ENCODE results near the gene PRICKLE2. TPM values are rescaled to one million over a fixed set of nuclear protein-coding genes. Genes with fewer than 3 reads are reported as not detected.

Gene PRICKLE2
- total RNA-seq, 1 experiment from 2014 or later: 3.2 TPM

DNA sequence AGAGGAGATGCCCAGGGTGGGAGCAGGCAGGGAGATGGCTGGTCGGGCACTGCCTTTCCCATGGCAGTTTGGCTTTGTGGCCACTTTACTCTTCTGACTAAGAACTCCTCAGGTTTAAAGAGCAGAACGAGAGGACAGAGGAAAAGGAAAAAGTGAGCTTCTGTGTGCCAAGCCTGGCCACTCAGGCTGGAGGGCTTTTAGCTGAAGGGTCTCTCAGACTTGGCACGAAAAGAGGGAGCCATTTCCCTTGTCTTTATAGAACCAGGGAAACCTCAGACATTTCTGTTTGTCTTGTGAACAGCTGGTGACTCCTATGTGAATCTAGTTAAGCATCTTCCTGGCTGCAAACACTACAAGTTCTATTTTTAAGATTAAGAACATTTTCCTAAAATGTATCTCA lies 178.7 kb downstream of the PRICKLE2 start:
- Histone ChIP-seq H2AK5ac (ENCODE audit: insufficient read length, low read length) (no peak overlapping the region), H4K8ac (replicated peaks; ENCODE audit: insufficient read length, low read depth, low read length) (no peak overlapping the region), H3K79me1 (ENCODE audit: insufficient read depth, low read depth, low read length, poor library complexity, severe bottlenecking) (no peaks in the 10 kb centered on the region), H3K56ac (ENCODE audit: insufficient read length, low read depth, low read length) (no peak overlapping the region), H3K27ac (ENCODE audit: insufficient read length, low read depth, low read length) (no peak overlapping the region), H3K79me2 (ENCODE audit: insufficient read depth, low read length) (no peaks in the 10 kb centered on the region), H3K23me2 (ENCODE audit: insufficient read length, low read depth, low read length, poor library complexity, severe bottlenecking) (no peaks in the 10 kb centered on the region), H3K4ac (ENCODE audit: low read depth, low read length) (no peak overlapping the region), H4K20me1 (ENCODE audit: control insufficient read depth, insufficient read depth, insufficient read length) (no peaks in the 10 kb centered on the region), H3K4me2 (ENCODE audit: insufficient read depth, insufficient read length, low read length) (no peak overlapping the region), H3K23ac (ENCODE audit: insufficient read length, low read depth, low read length) (no peak overlapping the region), H3K27me3 (ENCODE audit: insufficient read depth, low read length) (no peaks in the 10 kb centered on the region), H3T11ph (ENCODE audit: low read length) (no peak overlapping the region), H2BK20ac (ENCODE audit: low read depth, low read length, poor library complexity, severe bottlenecking) (no peak overlapping the region), H3K9ac (ENCODE audit: extremely low read depth, insufficient read length, low read length) (no peak overlapping the region), H4K91ac (ENCODE audit: insufficient read length, low read depth, low read length) (no peak overlapping the region), H2BK5ac (ENCODE audit: insufficient read length, low read length) (no peak overlapping the region), H3K4me1 (ENCODE audit: insufficient read depth, low read length) (peaks cover 14% of the 10 kb centered on the region; the same call in 1 of the 2 replicates), H2BK120ac (ENCODE audit: low read depth, low read length, poor library complexity, severe bottlenecking) (no peak overlapping the region), H3K18ac (ENCODE audit: insufficient read length, low read depth, low read length) (no peak overlapping the region), H3K14ac (ENCODE audit: insufficient read depth, low read length) (no peak overlapping the region), H3K9me3 (ENCODE audit: control insufficient read depth, low read depth, low read length) (no peaks in the 10 kb centered on the region), H4K5ac (ENCODE audit: insufficient read length, low read depth, low read length) (no peak overlapping the region), H2AFZ (ENCODE audit: low read length) (no peak overlapping the region), H2BK12ac (ENCODE audit: insufficient read length, low read depth, low read length) (no peak overlapping the region), H2BK15ac (ENCODE audit: low read depth, low read length) (no peak overlapping the region)
- H3K27me3 Mint-ChIP-seq (ENCODE audit: low read depth): peaks cover 5% of the 10 kb centered on the region
- WGBS (ENCODE audit: extremely low coverage, insufficient read length, low lambda C conversion rate): no CpG with 5 or more reads among the region's 3 CpGs
- TF ChIP-seq CTCF (conservative IDR thresholded peaks at IDR 0.05): no peak
- no peak overlapping the region for H3K27ac Mint-ChIP-seq
- H3K4me3 Mint-ChIP-seq: no peak overlapping the region
- no peaks in the 10 kb centered on the region; a peak in 1 of 5 replicates for H3K9me3 Mint-ChIP-seq
- peaks cover 44 to 46% of the 10 kb centered on the region in 2 experiments for H3K4me1 Mint-ChIP-seq
- no peaks in the 10 kb centered on the region for H3K36me3 Mint-ChIP-seq (ENCODE audit: insufficient read depth in 1 of 3, low read depth in 3 of 3)
- no peak for DNase-seq
